HG02798 (cell line): ENCODE measurements around the gene ANXA8L1.
"Not testable (repeated sequence)": the region's sequence is repeated elsewhere in the genome, so short reads cannot be mapped to it uniquely, and the experiment has no call there.

Experiments used
- ATAC-seq: cut with Tn5 transposase; IDR thresholded peaks from one replicate; pipeline ENCODE4 v1.9.1; 2021; ENCODE audit warnings: mild to moderate bottlenecking; ENCODE audit not compliant: unreplicated experiment, poor library complexity

The ANXA8L1 gene

GRCh38 chr10:46396441-46397279, 21.1 kb downstream of the ANXA8L1 start:
- not testable (repeated sequence) for ATAC-seq

- ATAC-seq, result not testable (repeated sequence)
Measured at GRCh38 chr10:46397767-46398166, 22.2 kb downstream of the ANXA8L1 start.

- ATAC-seq, result not testable (repeated sequence)
Measured at GRCh38 chr10:46398212-46398886, 22.8 kb downstream of the ANXA8L1 start.

- not testable (repeated sequence) for ATAC-seq
Measured at GRCh38 chr10:46409556-46409955, 34.0 kb downstream of the ANXA8L1 start.

GRCh38 chr10:46411123-46411522, 35.5 kb downstream of the ANXA8L1 start:
- ATAC-seq, result not testable (repeated sequence)

- not testable (repeated sequence) for ATAC-seq
Measured at GRCh38 chr10:46412665-46413064, 37.1 kb downstream of the ANXA8L1 start.

- peak; percentile 53 for ATAC-seq
Measured at GRCh38 chr10:46415291-46415690, 39.7 kb downstream of the ANXA8L1 start.

- ATAC-seq, result not testable (repeated sequence)
Measured at GRCh38 chr10:46418283-46418682, 42.7 kb downstream of the ANXA8L1 start.

GRCh38 chr10:46419570-46420379, 44.2 kb downstream of the ANXA8L1 start:
- not testable (repeated sequence) for ATAC-seq

- not testable (repeated sequence) for ATAC-seq
Measured at GRCh38 chr10:46423550-46423949, 48.0 kb downstream of the ANXA8L1 start.

- not testable (repeated sequence) for ATAC-seq
Measured at GRCh38 chr10:46440942-46441341, 65.4 kb downstream of the ANXA8L1 start.
